C1 segment of cervical spinal cord (tissue), 14 donors: Measurements from ENCODE around the gene LYPLAL1.
"Not testable (repeated sequence)": the region's sequence is repeated elsewhere in the genome, so short reads cannot be mapped to it uniquely, and the experiment has no call there.

Experiments
- DNase-seq, 14 donors: peaks; one replicate each; lab custom pipeline; 2025; lab: John Stamatoyannopoulos, UW

Gene LYPLAL1

DNA sequence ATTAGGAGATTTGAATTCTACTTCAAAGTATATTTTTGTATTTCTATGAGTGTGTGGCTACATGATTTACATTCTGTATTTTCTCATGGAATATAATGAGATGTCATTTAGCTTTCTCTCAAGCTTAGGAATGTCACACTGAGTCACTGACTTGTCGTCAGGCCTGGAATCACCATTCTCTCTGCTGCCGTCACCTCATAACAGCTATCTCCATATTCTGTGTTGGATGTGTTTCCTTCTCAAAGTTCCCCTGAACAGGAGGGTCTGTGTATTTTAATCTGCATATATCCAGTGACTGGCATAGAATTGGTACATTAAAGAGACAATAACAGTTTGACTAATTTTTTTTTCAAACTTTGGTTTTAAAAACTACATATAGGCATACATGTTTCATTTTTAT is 35.9 kb downstream of the LYPLAL1 start:
- DNase-seq: no peak

DNA sequence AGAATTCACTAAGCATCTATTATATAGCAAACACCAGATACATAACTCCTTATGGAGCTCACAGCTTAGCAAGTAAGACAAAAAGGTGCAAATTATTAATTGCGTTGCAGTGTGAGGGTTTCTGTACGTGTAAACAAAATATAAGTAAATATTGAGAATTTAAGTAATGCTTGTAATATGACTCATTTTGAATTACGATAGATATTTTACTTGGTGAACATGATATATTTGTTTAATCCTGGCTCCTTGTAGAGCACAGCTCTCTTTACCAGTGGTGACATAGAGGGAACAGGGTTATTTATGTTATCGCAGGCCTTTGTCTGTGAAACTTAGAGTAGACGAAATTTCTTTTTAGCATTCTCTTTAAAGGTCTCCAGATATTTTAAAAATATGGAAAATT is 36.4 kb downstream of the LYPLAL1 start:
- DNase-seq: no peak

DNA sequence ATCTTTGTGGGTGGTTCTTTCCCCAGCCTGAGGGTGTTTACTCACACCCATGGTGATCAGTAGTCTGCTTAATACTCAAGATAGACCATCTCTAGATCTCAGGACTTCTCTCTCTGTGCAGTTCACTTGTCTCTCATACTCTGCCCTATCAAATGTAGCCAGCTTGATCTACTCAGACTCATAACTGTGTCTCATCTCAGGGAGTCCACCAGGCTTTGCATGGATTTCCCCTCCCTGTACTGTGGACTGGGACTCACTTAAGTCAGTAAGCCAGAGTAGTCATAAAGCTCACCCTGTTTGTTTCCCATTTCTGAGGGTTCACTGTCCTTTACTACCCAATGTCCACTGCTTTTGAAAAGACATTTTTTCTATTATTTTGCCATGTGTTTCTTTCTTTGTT is 41.8 kb downstream of the LYPLAL1 start:
- DNase-seq: no peak

DNA sequence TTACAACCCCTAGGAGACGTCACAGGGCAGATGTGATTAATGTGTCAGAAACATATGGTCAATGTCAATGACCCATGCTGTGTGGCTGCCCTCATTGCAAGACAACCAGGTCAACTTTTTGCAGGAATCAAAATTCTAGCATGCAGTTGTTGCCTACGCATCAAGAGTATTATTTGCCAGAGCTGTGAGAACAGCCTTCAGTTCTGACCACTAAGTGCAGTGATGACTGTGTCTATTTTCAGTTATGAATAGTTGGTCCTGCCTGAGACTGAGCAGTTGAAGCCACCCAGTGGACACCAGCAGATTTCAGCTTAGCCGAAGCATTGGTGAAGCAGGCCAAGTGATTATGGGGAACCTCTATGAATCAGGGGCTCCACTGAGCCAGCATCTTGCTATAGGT is 47.3 kb downstream of the LYPLAL1 start:
- no peak for DNase-seq

DNA sequence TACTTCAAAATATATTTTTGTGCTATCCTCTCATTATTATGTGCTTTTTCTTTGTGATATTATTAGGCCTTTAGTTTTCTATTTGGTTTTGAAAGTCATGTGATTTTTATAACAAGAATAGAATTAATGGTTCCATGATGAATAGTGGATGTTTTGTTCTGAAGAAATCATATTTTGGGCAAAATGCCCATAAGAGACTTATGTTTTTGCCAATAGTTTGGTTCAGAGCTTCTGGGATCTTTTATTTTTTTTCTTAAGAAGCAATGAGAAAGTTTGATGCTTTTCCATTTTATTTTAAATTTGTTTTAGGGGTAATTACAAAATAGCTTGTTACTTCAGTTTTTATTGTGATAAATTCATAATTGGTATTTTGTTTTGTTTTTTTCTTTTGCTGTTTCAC is 49.8 kb downstream of the LYPLAL1 start:
- DNase-seq: no peak

DNA sequence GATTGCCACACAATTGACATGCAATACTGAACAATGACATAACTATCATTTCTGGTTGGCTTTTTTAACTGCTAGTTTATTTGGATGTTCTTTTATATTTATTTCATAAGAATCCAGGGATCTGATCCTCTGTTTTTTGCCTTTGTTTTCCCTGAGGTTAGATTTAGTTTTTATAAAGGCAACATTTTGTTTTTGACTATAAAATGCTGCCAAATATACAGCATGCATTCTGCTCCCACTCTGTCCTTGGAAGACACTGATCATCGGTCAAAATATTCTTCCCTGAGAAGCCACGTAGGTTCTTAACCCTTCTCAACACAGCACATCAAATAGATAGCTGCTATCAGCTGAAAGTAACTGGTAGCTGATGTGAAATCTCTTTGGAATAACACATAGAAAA is 52.5 kb downstream of the LYPLAL1 start:
- DNase-seq: no peak

DNA sequence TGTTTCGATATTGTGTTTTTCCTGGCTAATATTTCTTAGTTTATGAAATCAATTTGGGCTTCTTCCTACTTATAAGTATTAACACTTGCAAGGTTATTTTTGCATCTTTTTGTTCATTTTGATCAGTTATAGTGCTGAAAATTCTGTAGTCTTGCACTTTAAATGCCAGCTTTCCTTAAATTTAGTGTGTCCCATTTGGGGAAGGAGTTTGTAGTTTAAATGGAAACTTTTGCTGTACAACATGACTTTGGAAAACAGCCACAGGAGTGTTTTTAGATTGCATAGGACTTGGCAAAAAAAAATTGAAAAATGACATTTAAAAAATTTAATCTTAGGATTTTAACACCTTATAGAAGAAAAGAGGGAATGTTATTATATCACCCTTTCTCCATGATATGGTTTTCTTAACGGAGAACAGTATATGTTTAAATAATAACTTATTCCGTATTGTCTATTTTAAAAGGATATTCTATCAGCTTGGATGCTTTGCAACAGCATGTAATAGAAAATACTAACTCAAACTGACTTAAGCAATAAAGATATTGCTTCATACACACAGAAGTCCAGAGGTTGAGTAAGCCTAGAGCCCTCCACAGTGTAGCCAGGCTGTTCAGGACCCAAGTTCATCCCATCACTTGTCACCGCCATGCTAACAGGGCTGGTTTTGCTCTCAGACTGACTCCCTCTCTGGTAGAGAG is 53.8 kb downstream of the LYPLAL1 start:
- no peak for DNase-seq

DNA sequence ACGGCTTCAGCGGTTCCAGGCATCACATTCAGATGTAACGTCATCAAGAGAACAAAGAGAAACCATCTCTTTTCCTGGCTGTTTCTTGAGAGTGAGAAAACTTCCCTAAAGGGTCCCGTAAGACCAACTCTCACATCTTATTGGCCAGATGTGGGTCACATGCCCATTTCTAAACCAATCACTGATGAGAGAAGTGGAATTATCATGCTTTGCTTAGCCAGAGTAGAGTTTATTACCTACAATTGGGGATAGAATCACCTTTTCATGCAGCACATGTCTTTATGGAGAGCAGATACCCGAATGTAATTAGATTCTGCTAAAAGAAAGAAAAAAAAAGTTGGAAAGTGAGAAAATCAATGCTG is 54.4 kb downstream of the LYPLAL1 start:
- no peak for DNase-seq

DNA sequence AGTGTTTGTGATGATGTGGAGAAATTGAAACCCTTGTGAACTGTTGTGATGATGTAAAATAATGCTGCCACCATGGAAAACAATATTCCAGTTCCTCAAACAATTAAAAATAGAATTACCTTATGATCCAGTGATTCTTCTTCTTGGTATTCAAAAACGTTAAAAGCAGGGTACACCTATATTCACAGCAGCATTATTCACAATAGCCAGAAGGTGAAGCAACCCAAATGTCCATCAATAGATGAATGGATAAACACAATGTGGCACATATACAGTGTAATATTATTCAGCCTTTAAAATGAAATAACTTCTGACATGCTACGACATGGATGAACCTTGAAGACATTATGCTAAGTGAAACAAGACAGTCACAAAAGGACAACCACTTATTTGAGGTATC is 59.2 kb downstream of the LYPLAL1 start:
- DNase-seq: no peak

DNA sequence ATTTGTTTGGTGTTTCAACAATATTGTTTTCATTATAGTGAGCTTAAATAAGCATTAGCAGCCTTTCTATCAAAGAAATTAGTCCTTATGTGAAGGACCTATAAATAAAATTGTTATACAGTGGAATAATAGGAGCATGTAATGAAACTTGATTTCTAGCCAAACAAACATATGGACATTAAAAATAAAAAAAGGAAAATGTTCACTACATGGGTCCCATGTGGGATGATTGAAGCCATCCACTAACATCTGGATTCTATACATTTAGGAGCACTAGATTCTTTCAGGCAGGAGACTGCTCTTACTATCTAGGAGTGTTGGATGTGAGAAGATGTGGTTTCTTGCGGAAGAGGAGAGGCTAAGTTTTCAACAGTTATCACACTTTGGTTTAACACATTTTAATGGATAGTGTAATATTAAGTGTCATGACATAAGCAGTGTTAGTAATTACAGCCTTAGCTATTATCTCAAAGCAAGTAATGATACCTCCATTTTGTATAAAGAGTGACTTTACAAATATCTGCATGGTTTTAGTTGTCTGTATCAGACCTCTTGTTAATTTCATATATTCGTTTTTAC is 62.3 kb downstream of the LYPLAL1 start:
- DNase-seq: no peak

DNA sequence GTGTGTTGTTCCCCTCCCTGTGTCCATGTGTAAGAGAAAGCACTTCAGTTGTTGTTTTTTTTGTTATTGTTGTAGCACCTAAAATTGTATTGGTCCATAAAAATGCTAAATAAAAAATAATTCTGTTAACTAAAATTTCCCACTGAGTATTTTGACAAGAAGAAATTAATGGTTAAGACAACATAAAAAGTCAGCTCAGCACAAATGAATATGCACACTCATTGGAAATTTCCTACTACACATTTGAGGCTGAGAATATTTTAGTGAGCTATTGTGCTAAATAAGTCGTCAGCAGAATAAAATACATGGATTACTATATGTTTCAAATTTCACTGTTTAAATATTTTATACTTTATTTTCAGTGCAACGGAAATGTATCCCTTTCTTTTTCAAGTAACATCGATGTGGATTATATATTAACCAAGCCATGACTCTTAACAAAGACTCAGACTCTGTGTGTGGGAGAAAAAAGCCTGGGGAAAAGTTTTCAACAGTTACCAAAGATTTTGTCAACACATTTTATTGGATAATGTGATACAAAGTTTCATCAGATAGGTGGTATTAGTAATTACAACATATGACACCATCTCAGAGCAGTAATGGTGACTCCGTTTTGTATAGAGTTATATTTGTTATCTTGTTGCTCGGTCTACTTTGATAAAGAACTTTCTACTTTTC is 63.4 kb downstream of the LYPLAL1 start:
- no peak for DNase-seq

DNA sequence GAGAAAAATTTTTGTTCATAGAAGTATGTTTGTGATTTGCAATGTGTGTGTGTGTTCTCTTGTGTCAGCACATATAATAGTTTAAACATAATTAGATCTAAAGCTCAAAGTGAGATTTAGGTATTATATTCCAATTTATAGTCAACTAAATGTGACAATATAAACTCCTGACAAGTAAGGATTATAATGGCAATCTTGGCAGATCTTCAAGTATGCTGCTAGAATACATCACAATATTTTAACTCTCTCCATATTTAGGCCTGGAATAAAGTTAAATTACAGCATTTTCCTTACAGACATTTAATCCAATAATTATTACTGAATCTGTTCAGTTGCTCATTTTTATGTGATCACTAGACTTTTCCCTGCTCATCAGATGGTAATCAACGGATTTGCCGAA is 65.8 kb downstream of the LYPLAL1 start:
- DNase-seq: no peak

DNA sequence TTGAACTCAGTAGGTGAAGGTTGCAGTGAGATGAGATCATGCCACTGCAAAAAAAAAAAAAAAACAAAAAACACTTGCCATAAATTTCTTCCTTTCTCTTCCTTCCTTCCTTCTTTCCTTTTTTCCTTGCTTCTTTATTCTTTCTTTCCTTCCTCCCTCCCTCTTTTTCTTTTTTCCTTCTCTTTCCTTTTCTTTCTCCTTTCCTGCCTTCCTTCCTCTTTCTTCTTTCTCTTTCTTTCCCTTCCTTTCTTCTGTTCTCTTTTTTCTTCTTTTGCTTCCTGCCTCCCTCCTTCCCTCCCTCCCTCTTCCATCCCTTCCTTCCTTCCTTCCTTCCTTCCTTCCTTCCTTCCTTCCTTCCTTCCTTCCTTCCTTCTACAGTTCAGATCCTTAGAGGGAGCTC is 71.2 kb downstream of the LYPLAL1 start:
- no peak for DNase-seq

DNA sequence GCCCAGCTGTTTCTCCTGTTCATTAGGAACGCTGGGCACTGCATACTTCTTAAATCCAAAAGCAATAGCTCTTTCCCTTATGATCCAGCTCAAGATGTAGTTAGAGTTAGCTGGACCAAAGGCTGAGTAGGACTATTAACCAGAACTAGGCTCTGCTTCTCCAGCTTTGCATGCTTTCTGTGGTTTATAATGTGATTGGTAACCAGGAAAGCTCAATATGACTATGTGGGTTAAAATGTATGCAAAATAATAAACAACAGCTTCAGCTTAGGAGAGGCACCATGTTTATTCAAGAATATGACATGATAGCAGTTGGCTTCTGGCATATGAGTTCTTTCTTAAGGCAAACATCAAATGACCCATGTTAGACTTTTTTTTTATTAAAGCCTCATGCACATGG is 73.8 kb downstream of the LYPLAL1 start:
- DNase-seq: no peak

DNA sequence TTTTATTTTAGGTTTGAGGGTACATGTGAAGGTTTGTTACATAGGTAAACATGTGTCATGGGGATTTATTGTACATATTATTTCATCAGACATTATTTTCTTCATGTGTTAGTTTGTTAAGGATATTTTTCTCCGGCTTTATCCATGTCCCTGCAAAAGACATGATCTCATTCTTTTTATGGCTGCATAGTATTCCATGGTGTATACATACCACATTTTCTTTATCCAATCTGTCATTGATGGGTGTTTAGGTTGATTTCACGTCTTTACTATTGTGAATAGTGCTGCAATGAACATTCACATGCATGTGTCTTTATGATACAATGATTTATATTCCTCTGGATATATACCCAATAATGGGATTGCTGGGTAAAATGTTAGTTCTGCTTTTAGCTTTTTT is 76.8 kb downstream of the LYPLAL1 start:
- not testable (repeated sequence) for DNase-seq

DNA sequence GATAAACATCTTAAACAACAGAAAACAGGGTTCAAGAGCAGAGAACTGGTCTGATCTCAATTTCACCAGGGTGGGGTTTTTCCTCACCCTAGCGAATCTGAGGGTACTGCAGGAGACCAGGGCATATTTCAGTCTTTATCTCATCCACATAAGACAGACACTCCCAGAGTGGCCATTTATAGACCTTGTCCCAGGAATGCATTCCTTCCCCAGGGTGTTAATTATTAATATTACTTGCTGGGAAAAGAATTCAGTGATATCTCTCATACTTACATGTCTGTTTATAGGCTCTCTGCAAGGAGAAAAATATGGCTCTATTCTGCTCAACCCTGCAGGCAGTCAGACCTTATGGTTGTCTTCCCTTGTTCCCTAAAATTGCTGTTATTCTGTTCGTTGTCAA is 84.1 kb downstream of the LYPLAL1 start:
- no peak for DNase-seq

DNA sequence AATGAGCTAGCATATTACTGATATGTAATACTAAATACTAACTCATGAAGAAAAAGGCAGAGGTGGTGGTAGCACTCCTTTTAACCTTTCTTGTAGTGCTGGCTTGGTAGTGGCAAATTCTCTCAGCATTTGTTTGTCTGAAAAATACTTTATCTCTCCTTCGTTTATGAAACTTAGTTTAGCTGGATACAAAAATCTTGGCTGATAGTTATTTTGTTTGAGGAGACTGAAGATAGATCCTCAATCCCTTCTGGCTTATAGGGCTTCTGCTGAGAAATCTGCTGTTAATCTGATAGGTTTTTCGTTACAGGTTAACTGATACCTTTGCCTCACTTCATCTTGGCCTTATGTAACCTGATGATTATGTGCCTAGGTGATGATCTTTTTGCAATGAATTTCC is 87.8 kb downstream of the LYPLAL1 start:
- DNase-seq: no peak
